SK-N-DZ (cell line): ENCODE measurements around the gene GPR68.
"Not testable (repeated sequence)": the region's sequence is repeated elsewhere in the genome, so short reads cannot be mapped to it uniquely, and the experiment has no call there.

Source experiments
- DNase-seq: peaks from one replicate; pipeline ENCODE4 v3.0.0-alpha.2; 2015; ENCODE audit warnings: low spot score

The GPR68 gene

GRCh38 chr14:91195881-91196280 is 48.6 kb downstream of the GPR68 start:
- no peak for DNase-seq

- DNase-seq: no peak
These were observed 51.4 kb downstream of the GPR68 start for GRCh38 chr14:91193069-91193468.

- DNase-seq: no peak
These were observed 53.7 kb downstream of the GPR68 start for GRCh38 chr14:91190853-91191252.

- DNase-seq: no peak
These were observed 57.2 kb downstream of the GPR68 start for GRCh38 chr14:91187271-91187670.

- no peak for DNase-seq
These were observed 57.9 kb downstream of the GPR68 start for GRCh38 chr14:91186515-91187066.

- no peak for DNase-seq
These were observed 58.8 kb downstream of the GPR68 start for GRCh38 chr14:91185721-91186120.

- no peak for DNase-seq
These were observed 59.9 kb downstream of the GPR68 start for GRCh38 chr14:91184559-91184958.

- DNase-seq: not testable (repeated sequence)
These were observed 61.8 kb downstream of the GPR68 start for GRCh38 chr14:91182753-91183152.
